GM23338 (cell line): Measurements from ENCODE around the gene FBXO41. TPM values are rescaled to one million over a fixed set of nuclear protein-coding genes. Genes with fewer than 3 reads are reported as not detected.

ENCODE experiments used
- ATAC-seq: fragments of 200-7000 bp; cut with Tn5 transposase; 3 replicates; pipeline ENCODE4 v1.9.1; 2020
- DNase-seq: peaks from one replicate; pipeline ENCODE4 v3.0.0-alpha.2; 2015; ENCODE audit warnings: low spot score
- H2AFZ ChIP-seq: fragments of 200-600 bp; sonication (generic); 2 replicates; pipeline ENCODE4 v1.8.0; 2016; ENCODE audit warnings: antibody characterized with exemption, mild to moderate bottlenecking, moderate library complexity
- H3F3A ChIP-seq: fragments of 200-600 bp; sonication (generic); replicated peaks from 2 replicates; pipeline ENCODE4 v1.8.0; 2017; ENCODE audit warnings: antibody characterized with exemption, mixed run types, low read depth
- H3K27ac ChIP-seq: fragments of 200-600 bp; sonication (generic); 2 replicates; pipeline ENCODE4 v1.6.1; 2016; ENCODE audit warnings: low read depth
- H3K27me3 ChIP-seq: fragments of 200-600 bp; sonication (generic); 2 replicates; pipeline ENCODE4 v1.8.0; 2016; ENCODE audit warnings: mild to moderate bottlenecking, mixed run types, moderate library complexity; ENCODE audit not compliant: insufficient read depth
- H3K36me3 ChIP-seq: fragments of 200-600 bp; sonication (generic); 2 replicates; pipeline ENCODE4 v1.8.0; 2016; ENCODE audit warnings: mild to moderate bottlenecking; ENCODE audit not compliant: insufficient read depth
- H3K4me1 ChIP-seq: fragments of 200-600 bp; sonication (generic); 2 replicates; pipeline ENCODE4 v1.8.0; 2016; ENCODE audit warnings: mild to moderate bottlenecking, moderate library complexity; ENCODE audit not compliant: insufficient read depth
- H3K4me2 ChIP-seq: fragments of 200-600 bp; sonication (generic); 2 replicates; pipeline ENCODE4 v1.7.1; 2017; ENCODE audit warnings: mixed run types
- H3K4me3 ChIP-seq: fragments of 200-600 bp; sonication (generic); 2 replicates; pipeline ENCODE4 v1.6.1; 2016; ENCODE audit warnings: mixed run types
- H3K79me2 ChIP-seq: fragments of 200-600 bp; sonication (generic); replicated peaks from 2 replicates; pipeline ENCODE4 v1.8.0; 2017; ENCODE audit warnings: mild to moderate bottlenecking; ENCODE audit not compliant: insufficient read depth
- H3K9me2 ChIP-seq: fragments of 200-600 bp; sonication (generic); 2 replicates; pipeline ENCODE4 v1.8.0; 2017; ENCODE audit not compliant: insufficient read depth
- H4K20me1 ChIP-seq: fragments of 200-600 bp; sonication (generic); replicated peaks from 2 replicates; pipeline ENCODE4 v1.8.0; 2017; ENCODE audit warnings: mild to moderate bottlenecking; ENCODE audit not compliant: insufficient read depth
- H3K27ac Mint-ChIP-seq: 2 replicates; pipeline ENCODE4 v1.8.0; 2020; ENCODE audit warnings: inconsistent platforms, mild to moderate bottlenecking, moderate library complexity, mixed read lengths
- H3K27me3 Mint-ChIP-seq: 3 replicates; pipeline ENCODE4 v1.8.0; 2022; ENCODE audit warnings: low read depth, mild to moderate bottlenecking, moderate library complexity, mixed read lengths, inconsistent platforms; ENCODE audit not compliant: insufficient read depth, poor library complexity
- H3K36me3 Mint-ChIP-seq: 3 replicates; pipeline ENCODE4 v1.8.0; 2021; ENCODE audit warnings: low read depth, mild to moderate bottlenecking, inconsistent platforms, moderate library complexity, mixed read lengths
- H3K4me1 Mint-ChIP-seq: 3 replicates; pipeline ENCODE4 v1.8.0; 2020; ENCODE audit warnings: mild to moderate bottlenecking, inconsistent platforms, mixed read lengths
- H3K4me3 Mint-ChIP-seq: 3 replicates; pipeline ENCODE4 v1.8.0; 2021; ENCODE audit warnings: moderate library complexity, mild to moderate bottlenecking, inconsistent platforms, mixed read lengths
- H3K9me3 Mint-ChIP-seq: 3 replicates; pipeline ENCODE4 v1.8.0; 2020; ENCODE audit warnings: moderate library complexity, mild to moderate bottlenecking, inconsistent platforms, mixed read lengths
- CREB1 ChIP-seq: fragments of 250-450 bp; sonication (Bioruptor Pico); IDR thresholded peaks from 2 replicates; pipeline ENCODE4 v1.5.0; 2020; ENCODE audit warnings: low read depth, mild to moderate bottlenecking, moderate library complexity
- CTCF ChIP-seq, 2 experiments: fragments of 200-600 bp in 1 of 2; sonication (generic) in 1 of 2; conservative IDR thresholded peaks; 2 replicates each; pipeline versions ENCODE4 v1.5.1 to v1.6.1; 2016 to 2017; ENCODE audit warnings: antibody characterized with exemption in 2 of 2, low read depth in 2 of 2, mild to moderate bottlenecking in 2 of 2, moderate library complexity in 1 of 2
- ETS1 ChIP-seq: IDR thresholded peaks from 2 replicates; pipeline ENCODE4 v1.6.1; 2016; ENCODE audit warnings: antibody characterized with exemption
- EZH2 ChIP-seq: fragments of 200-600 bp; sonication (generic); IDR thresholded peaks from one replicate; pipeline ENCODE4 v1.8.0; 2017; ENCODE audit warnings: antibody characterized with exemption, mild to moderate bottlenecking, low read depth; ENCODE audit not compliant: unreplicated experiment
- EZH2phosphoT487 ChIP-seq: fragments of 200-600 bp; sonication (generic); IDR thresholded peaks from one replicate; pipeline ENCODE4 v1.8.1; 2018; ENCODE audit warnings: antibody characterized with exemption; ENCODE audit not compliant: unreplicated experiment
- JUNB ChIP-seq: IDR thresholded peaks from one replicate; pipeline ENCODE4 v1.6.1; 2016; ENCODE audit warnings: antibody characterized with exemption; ENCODE audit not compliant: unreplicated experiment
- NANOG ChIP-seq: IDR thresholded peaks from 2 replicates; pipeline ENCODE4 v1.6.1; 2016; ENCODE audit warnings: antibody characterized with exemption, borderline replicate concordance
- STAT1 ChIP-seq: IDR thresholded peaks from one replicate; pipeline ENCODE4 v1.6.1; 2016; ENCODE audit warnings: antibody characterized with exemption; ENCODE audit not compliant: unreplicated experiment
- ZNF114 ChIP-seq: fragments of 250-450 bp; sonication (Bioruptor Pico); IDR thresholded peaks from 2 replicates; pipeline ENCODE4 v1.5.0; 2020; ENCODE audit warnings: mild to moderate bottlenecking, moderate library complexity
- ZNF331 ChIP-seq: fragments of 250-450 bp; sonication (Bioruptor Pico); IDR thresholded peaks from 2 replicates; pipeline ENCODE4 v1.5.0; 2020; ENCODE audit warnings: low read depth, mild to moderate bottlenecking, moderate library complexity
- ZNF462 ChIP-seq: fragments of 250-450 bp; sonication (Bioruptor Pico); IDR thresholded peaks from 2 replicates; pipeline ENCODE4 v1.5.0; 2020; ENCODE audit warnings: mild to moderate bottlenecking, moderate library complexity
- polyA plus RNA-seq: library from polyadenylated mRNA; unstranded; fragments of >200 nt; fragmentation: Nextera tagmentation; extraction: Ambion mirVana; gene quantifications from 2 replicates; pipeline ENCODE4 v1.2.1, GENCODE V29; 2016
- total RNA-seq: library from RNA; depleted of rRNA; stranded (reverse); fragments of >200 nt; shearing (Covaris generic); gene quantifications from 2 replicates; pipeline ENCODE4 v1.2.3, GENCODE V29; 2014

The FBXO41 gene
- total and polyA plus RNA-seq, 2 experiments from 2014 or later, result 3.5 to 13.8 TPM

GRCh38 chr2:73286134-73286655 lies 1.9 kb upstream of the FBXO41 start (continued):
- TF ChIP-seq ETS1, result no peak
- no peak for TF ChIP-seq JUNB
- TF ChIP-seq CREB1 (CRISPR knock-in tag), result no peak
- TF ChIP-seq NANOG, result no peak
- no peak for TF ChIP-seq EZH2phosphoT487
- TF ChIP-seq EZH2, result no peak
- TF ChIP-seq ZNF331, result no peak

- Mint-ChIP-seq H3K27me3 (peaks cover 29% of the 10 kb centered on the region), H3K9me3 (no peaks in the 10 kb centered on the region; the same call in 2 of the 3 replicates), H3K4me1 (peaks cover 23% of the 10 kb centered on the region), H3K27ac (no peak overlapping the region), H3K36me3 (no peaks in the 10 kb centered on the region), H3K4me3 (peak overlapping the region; percentile 67)
- H2AFZ ChIP-seq, result peak overlapping the region; percentile 97
- ATAC-seq (peak; percentile 3), DNase-seq (no peak)
- peak overlapping the region; percentile 39; the same call in 1 of the 2 replicates for H3K27ac ChIP-seq
- no peaks in the 10 kb centered on the region for H3K36me3 ChIP-seq
- peaks cover 33% of the 10 kb centered on the region for H3K79me2 ChIP-seq
- H3K4me3 ChIP-seq, result peak overlapping the region; percentile 84
- peaks cover 55% of the 10 kb centered on the region for H3K27me3 ChIP-seq
- TF ChIP-seq ZNF114 (CRISPR knock-in tag), result no peak
- no peak for TF ChIP-seq CREB1 (CRISPR knock-in tag)
- no peak for TF ChIP-seq JUNB
- no peak for TF ChIP-seq CTCF (conservative IDR thresholded peaks at IDR 0.05; ENCODE audit: low read depth in 2 of 2)
- TF ChIP-seq EZH2phosphoT487, result no peak
- TF ChIP-seq ZNF462 (CRISPR knock-in tag), result no peak
- no peak for TF ChIP-seq NANOG
- no peak for TF ChIP-seq ETS1
- no peak for TF ChIP-seq ZNF331
- no peak for TF ChIP-seq STAT1
- peak overlapping the region; percentile 92 for H3K4me2 ChIP-seq
- H3K4me1 ChIP-seq, result peaks cover 9% of the 10 kb centered on the region
- peaks cover 17% of the 10 kb centered on the region for H4K20me1 ChIP-seq
- no peaks in the 10 kb centered on the region for H3K9me2 ChIP-seq
- H3F3A ChIP-seq, result peaks cover 6% of the 10 kb centered on the region; the same call in 1 of the 2 replicates
Measured at GRCh38 chr2:73285159-73285739, 971 bp upstream of the FBXO41 start.
